BJ (cell line): ENCODE data around the gene STMP1. TPM values are rescaled to one million over a fixed set of nuclear protein-coding genes. Genes with fewer than 3 reads are reported as not detected.

Experiments used
- CTCF ChIA-PET: fragments of 350-600 bp; formaldehyde crosslinking; extraction: SDS; loops from one replicate; lab custom pipeline; 2021; ENCODE audit warnings: antibody characterized with exemption, inconsistent platforms; lab: Yijun Ruan, JAX
- POLR2A ChIA-PET: fragments of 300-600 bp; sonication (Branson Sonifier 250); formaldehyde crosslinking; extraction: SDS; loops from one replicate; lab custom pipeline; 2021; ENCODE audit warnings: antibody characterized with exemption; lab: Charles Lee
- DNase-seq: peaks from one replicate; pipeline ENCODE4 v3.0.0-alpha.2; 2011; ENCODE audit warnings: low read depth
- H3K27me3 ChIP-seq: 2 replicates; pipeline ENCODE4 v1.6.0; 2011; ENCODE audit warnings: low read length; ENCODE audit not compliant: control insufficient read depth, insufficient read depth
- H3K36me3 ChIP-seq: 2 replicates; pipeline ENCODE4 v1.5.1; 2011; ENCODE audit warnings: low read length; ENCODE audit not compliant: control insufficient read depth, insufficient read depth
- H3K4me3 ChIP-seq: 2 replicates; pipeline ENCODE4 v1.5.1; 2011; ENCODE audit warnings: low read depth, mild to moderate bottlenecking, control low read depth, low read length
- CTCF ChIP-seq: IDR thresholded peaks from 2 replicates; pipeline ENCODE4 v1.5.1; 2011; ENCODE audit warnings: low read depth, mild to moderate bottlenecking, control low read depth, inconsistent platforms, low read length, moderate library complexity; ENCODE audit not compliant: insufficient read depth
- polyA minus RNA-seq: library from RNA; depleted of rRNA, polyadenylated mRNA; stranded (reverse); fragments of >200 nt; gene quantifications from 2 replicates; pipeline ENCODE4 v1.2.3, GENCODE V29; 2011; rRNA and poly(A)+ RNA removed
- polyA plus RNA-seq: library from polyadenylated mRNA; depleted of rRNA; stranded (reverse); fragments of >200 nt; gene quantifications from 2 replicates; pipeline ENCODE4 v1.2.3, GENCODE V29; 2011; rRNA removed

Gene STMP1
- polyA plus RNA-seq (17.0 and 37.2 TPM in 2 replicates), polyA minus RNA-seq (8.3 and 12.0 TPM in 2 replicates)

GRCh38 chr7:135662373-135663114 is at the start of gene STMP1:
Gene STMP1 (plus strand): TSS chr7:135662514.
- peak; percentile 69 for DNase-seq
- H3K27me3 ChIP-seq = no peaks in the 10 kb centered on the region
- no peaks in the 10 kb centered on the region; the same call in 1 of the 2 replicates for H3K36me3 ChIP-seq
- POLR2A ChIA-PET = interaction anchor here (0.6 to 1.2 kb wide), 4 partner anchors 23 to 676 kb away, joined by 3 to 14 read pairs (median 3); no protein-coding TSS in a partner anchor
- peak within 1 kb of the TSS; percentile 100 for H3K4me3 ChIP-seq
- CTCF ChIA-PET = interaction anchor here (0.6 to 4.5 kb wide), 26 partner anchors 10 to 775 kb away, joined by 3 to 39 read pairs (median 4); no protein-coding TSS in a partner anchor
- peak; percentile 77; the same call in 1 of the 2 replicates for TF ChIP-seq CTCF

DNA sequence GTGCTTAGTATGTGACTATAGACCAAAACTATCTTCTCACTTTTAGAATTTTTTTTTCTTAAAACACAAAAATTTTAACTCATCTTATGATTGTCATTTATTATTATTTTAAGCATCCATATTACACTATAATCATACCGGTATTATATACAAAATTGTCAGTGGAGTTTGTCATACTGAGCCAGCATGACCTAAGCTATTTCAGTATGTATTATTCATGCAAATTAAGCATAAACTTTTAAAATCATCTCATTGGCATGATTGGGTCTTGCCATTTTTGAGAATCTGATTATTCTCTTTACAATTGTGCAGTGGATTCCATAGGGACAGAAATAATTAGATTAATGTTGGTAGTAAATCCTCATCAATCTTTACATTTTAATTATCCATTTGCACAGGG is 46.2 kb upstream of the STMP1 start:
- POLR2A ChIA-PET = no interaction called here
- Histone ChIP-seq H3K27me3 (no peaks in the 10 kb centered on the region), H3K36me3 (no peaks in the 10 kb centered on the region), H3K4me3 (no peak overlapping the region)
- TF ChIP-seq CTCF = no peak
- CTCF ChIA-PET = no interaction called here
- DNase-seq = no peak

GRCh38 chr7:135617781-135618180 is 44.5 kb upstream of the STMP1 start:
- POLR2A ChIA-PET = no interaction called here
- CTCF ChIA-PET = interaction anchor here (0.6 kb wide), 1 partner anchor 125 kb away, joined by 3 read pairs; no protein-coding TSS in a partner anchor

DNA sequence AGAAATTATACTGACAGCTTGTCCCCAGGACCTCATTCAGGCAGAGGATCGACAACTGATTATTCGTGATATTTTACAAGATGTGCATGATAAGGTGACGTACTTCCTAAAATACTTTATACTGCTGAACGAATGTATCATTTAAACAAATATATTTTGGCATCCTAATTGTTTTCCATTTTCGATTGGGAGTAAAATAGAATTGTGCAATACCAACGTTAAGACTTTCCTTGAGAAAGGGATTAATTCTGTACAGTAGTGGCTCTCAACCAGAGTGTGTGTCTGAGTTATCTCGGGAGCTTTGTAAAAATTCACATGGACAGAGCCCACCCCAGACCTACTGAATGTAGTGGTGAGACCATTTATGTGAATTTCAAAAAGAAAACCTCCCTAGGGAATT is 43.8 kb upstream of the STMP1 start:
- ChIA-PET CTCF (no interaction called here), POLR2A (no interaction called here)
- no peaks in the 10 kb centered on the region for H3K27me3 ChIP-seq

More at GRCh38 chr7:135617781-135618180, 44.5 kb upstream of the STMP1 start:
- Histone ChIP-seq H3K27me3 (no peaks in the 10 kb centered on the region), H3K36me3 (no peaks in the 10 kb centered on the region), H3K4me3 (no peak overlapping the region)
- no peak for DNase-seq
- no peak for TF ChIP-seq CTCF

More for the DNA sequence above, 43.8 kb upstream of the STMP1 start:
- no peak for TF ChIP-seq CTCF
- no peak for DNase-seq
- no peaks in the 10 kb centered on the region; the same call in 1 of the 2 replicates for H3K36me3 ChIP-seq
- H3K4me3 ChIP-seq = no peak overlapping the region
